HFFc6 (cell line): ENCODE measurements around the gene OSER1. TPM values are rescaled to one million over a fixed set of nuclear protein-coding genes. Genes with fewer than 3 reads are reported as not detected.

Experiments
- DNase-seq: peaks from one replicate; pipeline ENCODE4 v3.0.0-alpha.2; 2018
- H3K27ac Mint-ChIP-seq: 2 replicates; pipeline ENCODE4 v1.8.0; 2020; ENCODE audit warnings: mild to moderate bottlenecking, mixed read lengths
- H3K27me3 Mint-ChIP-seq: 2 replicates; pipeline ENCODE4 v1.8.0; 2021; ENCODE audit warnings: mild to moderate bottlenecking, moderate library complexity, mixed read lengths; ENCODE audit not compliant: insufficient read depth
- H3K36me3 Mint-ChIP-seq: 2 replicates; pipeline ENCODE4 v1.8.0; 2021; ENCODE audit warnings: low read depth, mixed read lengths
- H3K4me1 Mint-ChIP-seq: 2 replicates; pipeline ENCODE4 v1.8.0; 2020; ENCODE audit warnings: low read depth, mixed read lengths
- H3K4me3 Mint-ChIP-seq: 2 replicates; pipeline ENCODE4 v1.8.0; 2020; ENCODE audit warnings: mild to moderate bottlenecking, moderate library complexity, mixed read lengths
- H3K9me3 Mint-ChIP-seq: 2 replicates; pipeline ENCODE4 v1.8.0; 2020; ENCODE audit warnings: mild to moderate bottlenecking, mixed read lengths
- total RNA-seq, 6 experiments: library from RNA; stranded (reverse); fragmentation: NEBNext Ultra II Directional; extraction: Animal tissue kit (Norgen Biotek cat#: 25700); gene quantifications; 2 replicates in 1 of 6; 3 replicates in 5 of 6; pipeline ENCODE4 v1.2.3, GENCODE V29; 2021
- TF ChIP-seq, protein P1 (sequence below): fragments of 200-600 bp; sonication (generic); IDR thresholded peaks from 2 replicates; pipeline ENCODE4 v1.5.0; 2021; ENCODE audit warnings: antibody characterized with exemption, mild to moderate bottlenecking

The OSER1 gene
- total RNA-seq, 6 experiments from 2014 or later, result 33.1 to 38.8 (median 36.2) TPM

GRCh38 chr20:44222633-44223368, 12.2 kb upstream of the OSER1 start:
- H3K36me3 Mint-ChIP-seq, result no peaks in the 10 kb centered on the region
- TF ChIP-seq, protein P1, sequence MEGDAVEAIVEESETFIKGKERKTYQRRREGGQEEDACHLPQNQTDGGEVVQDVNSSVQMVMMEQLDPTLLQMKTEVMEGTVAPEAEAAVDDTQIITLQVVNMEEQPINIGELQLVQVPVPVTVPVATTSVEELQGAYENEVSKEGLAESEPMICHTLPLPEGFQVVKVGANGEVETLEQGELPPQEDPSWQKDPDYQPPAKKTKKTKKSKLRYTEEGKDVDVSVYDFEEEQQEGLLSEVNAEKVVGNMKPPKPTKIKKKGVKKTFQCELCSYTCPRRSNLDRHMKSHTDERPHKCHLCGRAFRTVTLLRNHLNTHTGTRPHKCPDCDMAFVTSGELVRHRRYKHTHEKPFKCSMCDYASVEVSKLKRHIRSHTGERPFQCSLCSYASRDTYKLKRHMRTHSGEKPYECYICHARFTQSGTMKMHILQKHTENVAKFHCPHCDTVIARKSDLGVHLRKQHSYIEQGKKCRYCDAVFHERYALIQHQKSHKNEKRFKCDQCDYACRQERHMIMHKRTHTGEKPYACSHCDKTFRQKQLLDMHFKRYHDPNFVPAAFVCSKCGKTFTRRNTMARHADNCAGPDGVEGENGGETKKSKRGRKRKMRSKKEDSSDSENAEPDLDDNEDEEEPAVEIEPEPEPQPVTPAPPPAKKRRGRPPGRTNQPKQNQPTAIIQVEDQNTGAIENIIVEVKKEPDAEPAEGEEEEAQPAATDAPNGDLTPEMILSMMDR, result peak; percentile 25; the same call in 1 of the 2 replicates
- H3K27ac Mint-ChIP-seq, result no peak overlapping the region

DNA sequence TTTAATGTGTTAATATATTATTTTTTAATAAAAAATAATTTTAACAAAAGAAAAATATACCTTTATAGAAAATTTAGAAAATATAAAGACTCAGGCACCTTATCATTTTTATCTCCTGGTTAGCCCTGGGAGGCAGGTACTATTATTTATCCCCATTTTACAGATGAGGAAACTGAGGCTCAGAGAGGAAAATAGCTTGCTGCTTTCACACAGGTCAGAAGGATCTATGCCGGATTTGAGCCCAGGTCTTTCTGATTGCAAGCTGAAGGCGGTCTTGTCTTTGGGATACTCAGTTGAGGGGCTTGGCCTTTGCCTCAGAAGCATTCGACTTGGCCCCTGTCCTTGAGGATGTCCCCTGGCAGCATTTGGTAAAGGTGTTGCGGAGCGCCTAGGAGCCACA, 11.5 kb upstream of the OSER1 start:
- Mint-ChIP-seq H3K36me3 (no peaks in the 10 kb centered on the region), H3K9me3 (no peaks in the 10 kb centered on the region), H3K27me3 (peaks cover 2% of the 10 kb centered on the region), H3K4me3 (no peak overlapping the region), H3K4me1 (peaks cover 6% of the 10 kb centered on the region; the same call in 1 of the 2 replicates), H3K27ac (no peak overlapping the region)
- TF ChIP-seq, protein P1, result no peak
- DNase-seq, result no peak

More at GRCh38 chr20:44222633-44223368, 12.2 kb upstream of the OSER1 start:
- no peak for DNase-seq
- H3K9me3 Mint-ChIP-seq, result no peaks in the 10 kb centered on the region
- H3K4me3 Mint-ChIP-seq, result no peak overlapping the region
- peaks cover 5% of the 10 kb centered on the region for H3K27me3 Mint-ChIP-seq
- no peaks in the 10 kb centered on the region for H3K4me1 Mint-ChIP-seq

DNA sequence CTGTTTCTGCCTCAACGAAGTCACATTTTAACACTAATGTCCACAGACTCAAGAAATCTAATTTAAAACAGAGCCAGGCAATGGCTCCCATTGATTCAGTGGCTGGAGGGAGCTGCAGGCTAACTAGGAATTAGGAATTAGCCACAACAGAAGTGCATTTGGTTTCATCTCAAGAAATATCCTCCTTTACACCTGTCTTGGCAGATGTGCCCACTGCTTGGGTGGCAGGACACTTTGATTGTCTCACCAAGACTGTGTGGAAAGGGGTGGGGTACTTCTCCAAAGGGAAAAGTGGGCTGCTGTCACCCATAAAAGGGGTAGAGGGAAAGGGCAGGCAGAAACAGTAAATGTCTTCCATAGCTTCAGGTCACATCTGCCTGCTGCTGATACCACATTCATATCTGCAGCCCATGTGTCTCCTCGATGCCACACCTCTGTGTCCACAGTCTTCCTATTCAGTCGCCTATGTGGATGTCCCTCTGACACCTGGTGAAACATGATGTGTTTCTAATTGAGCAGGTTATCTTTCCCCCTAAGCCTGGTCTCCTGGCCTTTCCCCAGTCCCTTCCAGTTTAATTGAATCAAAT, 10.9 kb upstream of the OSER1 start:
- TF ChIP-seq, protein P1, result no peak
- H3K4me1 Mint-ChIP-seq, result peaks cover 6% of the 10 kb centered on the region; the same call in 1 of the 2 replicates
- no peaks in the 10 kb centered on the region for H3K9me3 Mint-ChIP-seq
- no peak overlapping the region for H3K4me3 Mint-ChIP-seq
- no peak for DNase-seq
- H3K36me3 Mint-ChIP-seq, result no peaks in the 10 kb centered on the region
- peaks cover 2% of the 10 kb centered on the region for H3K27me3 Mint-ChIP-seq
- H3K27ac Mint-ChIP-seq, result no peak overlapping the region

DNA sequence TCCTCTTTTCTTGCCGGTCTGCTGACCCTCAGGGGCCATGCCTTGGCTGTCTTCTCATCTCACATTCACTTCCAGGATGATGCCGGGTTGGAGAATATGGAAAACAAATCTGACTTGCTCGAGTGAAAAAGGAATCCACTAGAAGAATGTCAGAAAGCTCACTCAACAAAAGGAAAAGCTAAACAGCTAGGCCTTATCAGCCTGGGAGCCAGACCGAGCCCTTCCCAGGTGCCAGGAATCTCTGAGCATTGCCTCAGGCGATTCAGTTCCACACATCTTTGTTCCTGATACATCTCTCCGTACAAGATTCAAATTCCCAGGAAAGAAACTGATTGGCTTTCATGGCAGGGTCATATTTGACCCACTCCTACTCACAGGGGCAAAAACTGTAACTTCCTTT, 9.2 kb upstream of the OSER1 start:
- Mint-ChIP-seq H3K4me3 (no peak overlapping the region), H3K9me3 (no peaks in the 10 kb centered on the region), H3K27ac (no peak overlapping the region)

GRCh38 chr20:44219170-44219730, 8.7 kb upstream of the OSER1 start:
- Mint-ChIP-seq H3K27me3 (no peaks in the 10 kb centered on the region; the same call in 1 of the 2 replicates), H3K27ac (no peak overlapping the region), H3K9me3 (no peaks in the 10 kb centered on the region), H3K4me3 (no peak overlapping the region), H3K36me3 (no peaks in the 10 kb centered on the region), H3K4me1 (peaks cover 11% of the 10 kb centered on the region)
- no peak for DNase-seq
- TF ChIP-seq, protein P1, result no peak

More for the DNA sequence above, 9.2 kb upstream of the OSER1 start:
- DNase-seq, result no peak
- TF ChIP-seq, protein P1, result no peak
- Mint-ChIP-seq H3K27me3 (peaks cover 2% of the 10 kb centered on the region), H3K36me3 (no peaks in the 10 kb centered on the region), H3K4me1 (peaks cover 11% of the 10 kb centered on the region)
